Heart left ventricle (tissue), 13 donors: ENCODE measurements around the gene ZNF10.

Source experiments
- CTCF ChIP-seq, 12 donors: fragments of 200-600 bp; sonication (generic) in 4 of 12; IDR thresholded peaks; one replicate each; pipeline versions ENCODE4 v1.5.0 to v1.8.0; 2018 to 2022; ENCODE audit warnings: antibody characterized with exemption in 12 of 12, mild to moderate bottlenecking in 5 of 12
- POLR2A ChIP-seq, 2 donors: fragments of 450-650 bp; IDR thresholded peaks; one replicate each; pipeline ENCODE4 v1.6.1; 2017; ENCODE audit warnings: antibody characterized with exemption in 2 of 2, mild to moderate bottlenecking in 2 of 2, moderate library complexity in 2 of 2
- donor health status: ischemic (EF 13 %, LVEDD 7.1; RV severe dilation, severe dysfunction).
- donor health status: DM: no; HTN: yes; CAD: no.
- donor health status: DM: no; HTN: no; CAD: no.
- donor health status: ischemic (EF 25% LVEDD 6.9; RV normal size, moderate dysfunction).
- donor health status: ischemic (EF 25% LVEDD 5.7; RV mildly dilated, moderate dysfunction).
- donor health status: ischemic (EF 35%, LVEDD 5.7; RV mildly dilated, moderate dysfunction).
- donor health status: nonischemic (EF 11% LVEDD 7.7; RV severe dilation, severe dysfunction).
- donor health status: DM: yes; HTN: yes; CAD: no.
- donor health status: PGD.
- donor health status: ischemic (EF 29% LVEDD 5.4; RV normal size, mild dysfunction).
- donor health status: nonischemic (EF 23%, LVEDD 6.1; RV moderate dilation, normal function).

GRCh38 chr12:133165776-133166175, 35.3 kb downstream of the ZNF10 start:
- TF ChIP-seq CTCF (IDR thresholded peaks at IDR 0.05) (no peak), POLR2A (IDR thresholded peaks at IDR 0.05) (no peak)
